Smooth muscle cell of the umbilical artery (primary cell): ENCODE results near the gene QRFPR. TPM values are rescaled to one million over a fixed set of nuclear protein-coding genes. Genes with fewer than 3 reads are reported as not detected.

ENCODE experiments used
- total RNA-seq: library from RNA; depleted of rRNA; stranded (reverse); fragments of >200 nt; gene quantifications from 2 replicates; pipeline ENCODE4 v1.2.3, GENCODE V29; 2014

The QRFPR gene
- not detected in 2 replicates for total RNA-seq

DNA sequence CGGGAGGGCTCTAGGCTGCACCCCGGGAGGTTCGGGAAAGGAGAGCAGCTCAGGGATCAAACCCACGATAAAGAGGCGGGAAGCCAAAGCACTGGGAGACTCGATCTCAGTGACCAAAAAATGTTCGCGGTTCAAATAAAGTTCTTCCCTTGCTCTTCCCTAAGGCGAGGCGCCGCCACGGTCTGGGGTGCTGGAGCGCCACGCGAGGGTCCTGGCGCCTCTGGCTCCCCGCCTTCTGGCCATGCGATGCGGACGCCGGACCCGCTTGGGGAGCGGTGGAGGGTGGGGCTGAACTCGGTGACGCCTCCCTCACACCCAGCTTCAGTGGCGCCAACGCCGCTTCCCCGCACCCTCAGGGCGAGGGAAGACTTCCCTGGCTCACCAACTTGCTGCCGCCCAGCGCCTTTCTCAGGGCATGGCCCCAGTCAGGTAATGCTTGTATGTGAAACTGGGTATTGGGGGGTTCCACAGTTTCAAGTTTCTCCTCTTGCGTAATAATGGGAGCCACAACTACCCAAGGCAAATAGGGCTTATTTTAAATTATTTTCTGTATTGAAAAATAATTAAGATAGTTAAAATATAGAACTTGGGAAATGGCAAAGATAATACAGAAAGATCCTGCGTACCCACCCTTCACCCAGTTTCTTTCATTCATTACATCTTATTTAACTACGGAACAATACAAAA is at the start of gene QRFPR:
TSS of gene QRFPR (minus strand) at position 243 of the 687 bp plus-strand sequence. CDS start 371 bp downstream, outside the sequence.

Other genes starting within 250 kb of the QRFPR start
- 1.5 and 2.8 TPM in 2 replicates for gene TNIP3, start 216.7 kb downstream of the QRFPR start, total RNA-seq